GM18907 (cell line): ENCODE data around the gene HEPACAM.

Experiments
- ATAC-seq: cut with Tn5 transposase; IDR thresholded peaks from one replicate; pipeline ENCODE4 v1.9.1; 2021; ENCODE audit warnings: mild to moderate bottlenecking, moderate library complexity; ENCODE audit not compliant: unreplicated experiment

Gene HEPACAM

GRCh38 chr11:124886978-124887666 is 48.7 kb downstream of the HEPACAM start:
- ATAC-seq, result no peak

GRCh38 chr11:124886476-124886875 is 49.4 kb downstream of the HEPACAM start:
- ATAC-seq, result no peak

- ATAC-seq, result no peak
These were observed 50.9 kb downstream of the HEPACAM start for GRCh38 chr11:124884869-124885479.

- ATAC-seq, result no peak
These were observed 51.5 kb downstream of the HEPACAM start for GRCh38 chr11:124884340-124884739.

GRCh38 chr11:124882339-124883071 is 53.3 kb downstream of the HEPACAM start:
- no peak for ATAC-seq

- no peak for ATAC-seq
These were observed 54.9 kb downstream of the HEPACAM start for GRCh38 chr11:124880958-124881357.

- ATAC-seq, result no peak
These were observed 55.6 kb downstream of the HEPACAM start for GRCh38 chr11:124880290-124880611.

GRCh38 chr11:124879493-124880289 is 56.2 kb downstream of the HEPACAM start:
- no peak for ATAC-seq

GRCh38 chr11:124878759-124879492 is 56.9 kb downstream of the HEPACAM start:
- no peak for ATAC-seq

GRCh38 chr11:124877910-124878758 is 57.7 kb downstream of the HEPACAM start:
- no peak for ATAC-seq

- ATAC-seq, result no peak
These were observed 58.3 kb downstream of the HEPACAM start for GRCh38 chr11:124877631-124877909.

- ATAC-seq, result no peak
These were observed 58.8 kb downstream of the HEPACAM start for GRCh38 chr11:124876818-124877630.

- peak; percentile 92 for ATAC-seq
These were observed 59.7 kb downstream of the HEPACAM start for GRCh38 chr11:124875943-124876817.

- no peak for ATAC-seq
These were observed 60.4 kb downstream of the HEPACAM start for GRCh38 chr11:124875401-124875800.

GRCh38 chr11:124874571-124875255 is 61.1 kb downstream of the HEPACAM start:
- no peak for ATAC-seq

GRCh38 chr11:124873951-124874350 is 61.9 kb downstream of the HEPACAM start:
- no peak for ATAC-seq

- ATAC-seq, result no peak
These were observed 63.1 kb downstream of the HEPACAM start for GRCh38 chr11:124872741-124873140.

- no peak for ATAC-seq
These were observed 63.6 kb downstream of the HEPACAM start for GRCh38 chr11:124872280-124872679.
